BLaER1 (cell line): ENCODE measurements around the gene MYO1B.

Source experiments
- H3K27ac ChIP-seq: shearing (Covaris generic); formaldehyde crosslinking; 2 replicates; pipeline ENCODE4 v1.8.1; 2022
- H3K27me3 ChIP-seq: shearing (Covaris generic); formaldehyde crosslinking; 2 replicates; pipeline ENCODE4 v1.8.1; 2022
- H3K36me3 ChIP-seq: shearing (Covaris generic); formaldehyde crosslinking; 2 replicates; pipeline ENCODE4 v1.8.1; 2022
- H3K4me1 ChIP-seq: shearing (Covaris generic); formaldehyde crosslinking; 2 replicates; pipeline ENCODE4 v1.8.1; 2022
- H3K4me2 ChIP-seq: shearing (Covaris generic); formaldehyde crosslinking; 2 replicates; pipeline ENCODE4 v1.8.1; 2022
- H3K4me3 ChIP-seq: shearing (Covaris generic); formaldehyde crosslinking; 2 replicates; pipeline ENCODE4 v1.8.1; 2022
- H3K9ac ChIP-seq: shearing (Covaris generic); formaldehyde crosslinking; 2 replicates; pipeline ENCODE4 v1.8.1; 2022
- H3K9me3 ChIP-seq: shearing (Covaris generic); formaldehyde crosslinking; 2 replicates; pipeline ENCODE4 v1.8.1; 2022
- H4K20me1 ChIP-seq: shearing (Covaris generic); formaldehyde crosslinking; 2 replicates; pipeline ENCODE4 v1.8.1; 2022
- Cebpa-rat ChIP-seq: shearing (Covaris generic); IDR thresholded peaks from 2 replicates; pipeline ENCODE4 v1.8.1; 2022

Gene MYO1B

DNA sequence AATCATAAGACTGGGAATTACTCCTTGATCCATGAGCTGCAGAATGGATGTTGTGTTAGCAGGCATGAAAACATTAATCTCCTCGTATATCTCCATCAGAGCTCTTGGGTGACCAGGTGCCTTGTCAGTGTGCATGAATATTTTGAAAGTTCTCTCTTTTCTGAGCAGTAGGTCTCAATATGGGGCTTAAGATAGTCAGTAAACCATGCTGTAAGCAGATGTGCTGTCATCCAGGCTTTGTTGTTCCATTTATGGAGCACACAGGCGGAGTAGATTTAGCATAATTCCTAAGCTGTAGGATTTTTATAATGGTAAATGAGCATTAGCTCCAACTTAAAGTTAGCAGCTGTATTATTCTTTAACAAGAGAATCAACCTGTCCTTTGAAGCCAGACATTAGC, 160.3 kb downstream of the MYO1B start:
- no peak for TF ChIP-seq Cebpa-rat
- H3K4me1 ChIP-seq: peaks cover 31% of the 10 kb centered on the region
- no peak overlapping the region for H3K9ac ChIP-seq
- H4K20me1 ChIP-seq: no peaks in the 10 kb centered on the region
- H3K27me3 ChIP-seq: no peaks in the 10 kb centered on the region
- 0 out of 2 replicates have a peak overlapping the region, but pooled peaks have one; percentile 5 for H3K4me2 ChIP-seq
- H3K27ac ChIP-seq: no peak overlapping the region
- H3K36me3 ChIP-seq: peaks cover 71% of the 10 kb centered on the region
- no peak overlapping the region for H3K4me3 ChIP-seq
- no peaks in the 10 kb centered on the region for H3K9me3 ChIP-seq

DNA sequence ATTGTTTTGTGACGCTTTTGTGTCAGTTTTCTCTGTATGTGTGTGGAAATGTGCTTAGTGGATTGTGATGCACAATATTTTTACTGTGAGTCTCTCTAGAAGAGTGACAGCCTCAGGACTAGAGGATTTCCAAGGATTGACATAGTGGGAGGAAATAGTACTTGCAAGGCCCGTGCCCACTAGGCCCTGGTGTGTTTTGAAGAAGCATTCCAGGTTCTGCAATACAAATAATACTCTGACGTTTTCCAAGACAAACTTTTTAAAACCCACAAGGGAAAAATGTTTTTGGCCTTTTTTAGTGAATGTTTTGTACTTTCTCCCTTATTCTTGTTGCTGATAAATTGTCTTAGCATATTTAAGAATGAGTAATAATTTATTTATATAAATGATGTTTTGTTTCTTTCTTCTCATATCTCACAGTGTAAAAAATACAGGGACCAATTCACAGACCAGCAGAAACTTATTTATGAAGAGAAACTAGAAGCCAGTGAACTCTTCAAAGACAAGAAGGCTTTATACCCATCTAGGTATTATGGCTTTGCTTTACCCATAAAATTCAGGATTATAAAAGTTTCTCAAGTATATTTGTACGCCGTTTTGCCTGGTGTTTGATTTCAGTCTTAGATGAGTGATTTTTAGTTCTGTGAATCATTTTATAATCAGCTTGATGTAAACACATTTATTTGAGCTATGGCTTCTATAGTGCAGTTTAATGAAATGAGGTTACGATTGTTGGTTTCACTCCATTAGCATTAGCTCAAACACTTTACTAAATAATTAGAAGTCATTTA, 165.6 kb downstream of the MYO1B start:
- Histone ChIP-seq H3K9ac (no peak overlapping the region), H3K4me1 (peaks cover 4% of the 10 kb centered on the region), H3K4me3 (no peak overlapping the region), H3K36me3 (peaks cover 91% of the 10 kb centered on the region), H3K4me2 (no peak overlapping the region), H3K9me3 (no peaks in the 10 kb centered on the region), H4K20me1 (no peaks in the 10 kb centered on the region), H3K27me3 (no peaks in the 10 kb centered on the region), H3K27ac (no peak overlapping the region)
- TF ChIP-seq Cebpa-rat: no peak

DNA sequence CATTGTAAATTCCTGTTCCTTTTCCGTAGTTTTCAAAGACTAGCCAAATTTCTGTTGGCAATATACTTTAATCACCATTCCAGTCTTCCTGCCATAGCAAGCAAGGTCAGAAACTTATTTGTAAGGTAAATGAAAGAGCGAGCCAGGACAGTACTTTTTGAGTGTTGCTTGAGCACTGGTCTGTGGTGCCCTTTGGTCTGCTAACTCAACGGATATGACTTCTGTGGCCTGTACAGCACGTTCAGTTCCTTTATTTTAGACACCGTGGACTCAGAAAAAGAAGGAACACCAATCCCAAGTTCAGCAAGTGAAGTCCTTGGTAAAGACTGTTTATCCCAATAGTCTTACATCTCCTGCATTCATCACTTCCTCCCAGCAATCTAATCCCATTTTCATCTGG, 166.3 kb downstream of the MYO1B start:
- Histone ChIP-seq H3K4me1 (no peaks in the 10 kb centered on the region), H3K9ac (no peak overlapping the region), H4K20me1 (no peaks in the 10 kb centered on the region), H3K9me3 (no peaks in the 10 kb centered on the region), H3K27me3 (no peaks in the 10 kb centered on the region), H3K4me3 (no peak overlapping the region), H3K4me2 (no peak overlapping the region), H3K36me3 (peaks cover 91% of the 10 kb centered on the region), H3K27ac (no peak overlapping the region)
- TF ChIP-seq Cebpa-rat: no peak

DNA sequence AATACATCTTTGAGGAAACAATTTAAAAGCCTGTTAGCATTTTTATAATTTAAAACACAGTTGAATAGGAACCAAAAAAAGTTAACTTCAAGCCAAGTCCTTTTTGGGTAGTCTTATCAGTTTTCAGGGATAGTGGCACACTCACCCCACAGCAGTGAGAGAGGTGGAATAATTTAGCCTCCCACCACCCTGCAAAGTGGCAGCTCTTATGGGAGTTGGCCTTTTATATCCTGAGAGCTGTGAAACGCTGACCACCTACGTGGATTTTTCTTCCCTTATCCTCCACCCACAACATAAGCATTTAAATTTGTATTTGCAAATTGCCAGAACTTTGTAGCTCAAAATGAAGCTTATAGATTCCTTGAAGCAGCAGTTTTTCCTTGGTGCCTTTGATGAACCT, 167.1 kb downstream of the MYO1B start:
- no peaks in the 10 kb centered on the region for H3K9me3 ChIP-seq
- H3K4me3 ChIP-seq: no peak overlapping the region
- H3K27ac ChIP-seq: no peak overlapping the region
- H3K27me3 ChIP-seq: no peaks in the 10 kb centered on the region
- H3K36me3 ChIP-seq: peaks cover 90% of the 10 kb centered on the region
- no peaks in the 10 kb centered on the region for H3K4me1 ChIP-seq
- H3K9ac ChIP-seq: no peak overlapping the region
- H4K20me1 ChIP-seq: no peaks in the 10 kb centered on the region
- no peak for TF ChIP-seq Cebpa-rat
- H3K4me2 ChIP-seq: no peak overlapping the region

DNA sequence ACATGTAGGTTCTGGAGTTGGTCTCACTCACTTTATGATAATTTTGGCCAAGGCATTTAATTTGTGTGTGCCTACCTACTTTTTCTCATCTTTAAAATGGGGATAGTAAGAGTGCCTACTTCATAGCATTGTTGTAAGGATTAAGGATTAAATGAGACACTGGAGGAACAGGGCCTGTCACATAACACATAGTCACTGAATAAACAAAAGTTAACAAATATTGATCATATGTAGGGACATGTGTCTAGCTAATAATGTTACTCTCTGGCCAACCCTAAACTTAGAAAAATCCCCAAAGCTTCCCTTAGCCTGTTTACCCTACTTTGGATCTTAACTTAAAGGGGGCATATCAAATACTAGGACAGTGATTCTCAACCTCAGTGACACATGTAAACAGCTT, 169.9 kb downstream of the MYO1B start:
- H3K4me1 ChIP-seq: no peaks in the 10 kb centered on the region
- H3K36me3 ChIP-seq: peaks cover 89% of the 10 kb centered on the region
- TF ChIP-seq Cebpa-rat: no peak
- H3K9ac ChIP-seq: no peak overlapping the region
- H3K4me2 ChIP-seq: no peak overlapping the region
- H3K27ac ChIP-seq: no peak overlapping the region
- no peaks in the 10 kb centered on the region for H3K27me3 ChIP-seq
- no peak overlapping the region for H3K4me3 ChIP-seq
- H4K20me1 ChIP-seq: no peaks in the 10 kb centered on the region
- H3K9me3 ChIP-seq: no peaks in the 10 kb centered on the region

DNA sequence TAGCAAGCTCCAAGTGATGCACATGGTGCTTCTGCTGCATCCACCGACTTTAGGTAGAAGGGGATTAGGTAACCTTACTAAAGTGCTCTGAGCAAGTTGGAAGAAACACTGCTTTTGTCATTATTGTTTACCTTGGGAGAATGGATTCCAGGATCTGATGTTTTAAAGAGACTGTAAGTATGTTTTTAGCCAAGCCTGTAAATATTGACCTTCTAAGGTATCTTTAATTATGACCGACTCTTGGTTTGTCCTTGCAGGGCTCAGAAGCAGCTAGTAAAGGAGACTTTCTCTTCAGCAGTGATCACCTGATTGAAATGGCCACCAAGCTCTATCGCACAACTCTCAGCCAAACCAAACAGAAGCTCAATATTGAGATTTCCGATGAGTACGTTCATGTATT, 170.7 kb downstream of the MYO1B start:
- Histone ChIP-seq H3K27ac (no peak overlapping the region), H4K20me1 (no peaks in the 10 kb centered on the region), H3K4me2 (no peak overlapping the region), H3K36me3 (peaks cover 86% of the 10 kb centered on the region), H3K4me1 (no peaks in the 10 kb centered on the region), H3K4me3 (no peak overlapping the region), H3K9ac (no peak overlapping the region), H3K9me3 (no peaks in the 10 kb centered on the region), H3K27me3 (no peaks in the 10 kb centered on the region)
- TF ChIP-seq Cebpa-rat: no peak

DNA sequence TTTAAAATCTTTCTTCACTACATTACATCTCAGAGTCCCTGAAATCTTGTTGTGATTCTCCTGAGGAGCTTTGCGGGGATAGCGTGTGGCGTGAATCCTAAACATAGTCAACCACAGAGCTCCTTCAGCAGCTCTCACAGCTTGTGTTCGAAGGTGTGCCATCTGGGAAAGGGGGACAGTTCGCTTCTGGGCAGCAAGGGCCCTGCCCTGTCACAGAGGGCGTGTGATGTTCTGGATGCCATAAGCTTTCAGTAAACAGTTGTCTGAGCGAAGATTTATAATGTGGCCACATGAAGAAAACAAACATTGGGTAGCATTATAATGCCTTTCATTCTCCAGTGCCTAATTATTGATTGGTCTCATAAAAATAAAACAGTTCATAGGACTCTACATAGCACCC, 172.5 kb downstream of the MYO1B start:
- no peak overlapping the region for H3K4me2 ChIP-seq
- peaks cover 81% of the 10 kb centered on the region for H3K36me3 ChIP-seq
- no peaks in the 10 kb centered on the region for H3K4me1 ChIP-seq
- H3K9me3 ChIP-seq: no peaks in the 10 kb centered on the region
- H4K20me1 ChIP-seq: no peaks in the 10 kb centered on the region
- no peak overlapping the region for H3K27ac ChIP-seq
- H3K9ac ChIP-seq: no peak overlapping the region
- TF ChIP-seq Cebpa-rat: no peak
- no peak overlapping the region for H3K4me3 ChIP-seq
- no peaks in the 10 kb centered on the region for H3K27me3 ChIP-seq

DNA sequence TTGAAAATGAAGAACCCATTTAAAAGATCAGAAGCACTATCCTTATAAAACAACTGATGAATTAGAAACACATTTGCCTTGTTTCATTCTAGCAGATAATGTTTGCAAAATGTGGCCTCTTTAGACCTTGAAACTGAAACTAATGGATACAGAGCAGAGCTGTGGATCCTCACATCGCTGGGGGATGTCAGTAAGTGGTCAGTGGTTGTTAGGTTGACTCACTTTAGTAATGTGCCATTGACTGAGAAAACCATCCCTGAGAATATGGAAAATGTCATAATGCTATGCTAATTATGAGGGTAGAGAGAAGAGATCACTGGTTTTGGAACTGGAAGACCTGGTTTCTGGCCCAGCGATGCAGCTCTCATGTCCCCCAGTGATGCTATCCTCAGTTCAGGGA, 176.7 kb downstream of the MYO1B start:
- H3K27me3 ChIP-seq: no peaks in the 10 kb centered on the region
- no peak overlapping the region for H3K4me3 ChIP-seq
- H3K27ac ChIP-seq: no peak overlapping the region
- no peaks in the 10 kb centered on the region for H3K9me3 ChIP-seq
- H3K9ac ChIP-seq: no peak overlapping the region
- H3K4me1 ChIP-seq: no peaks in the 10 kb centered on the region
- H4K20me1 ChIP-seq: no peaks in the 10 kb centered on the region
- H3K36me3 ChIP-seq: peaks cover 61% of the 10 kb centered on the region
- no peak overlapping the region for H3K4me2 ChIP-seq
- no peak for TF ChIP-seq Cebpa-rat

DNA sequence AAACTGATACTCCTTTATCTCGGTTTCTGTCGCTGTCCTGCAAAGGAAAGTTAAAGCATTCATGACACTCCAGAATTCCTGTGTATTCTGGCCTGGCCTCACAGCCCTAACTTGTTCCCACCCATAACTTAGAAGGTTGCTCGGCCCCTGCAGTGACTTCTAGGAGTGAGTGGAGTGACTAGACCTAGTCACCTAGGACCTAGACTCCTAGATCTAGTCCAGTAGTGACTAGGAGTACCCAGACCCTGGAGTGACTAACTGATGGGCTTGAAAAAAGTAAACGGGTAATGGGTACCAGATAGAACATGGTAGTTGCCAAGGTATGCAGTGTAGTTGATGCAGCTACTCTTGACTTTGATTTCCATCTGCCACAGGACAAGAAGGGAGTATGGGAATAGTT, 181.8 kb downstream of the MYO1B start:
- TF ChIP-seq Cebpa-rat: no peak
- H3K4me2 ChIP-seq: no peak overlapping the region
- H3K9me3 ChIP-seq: no peaks in the 10 kb centered on the region

DNA sequence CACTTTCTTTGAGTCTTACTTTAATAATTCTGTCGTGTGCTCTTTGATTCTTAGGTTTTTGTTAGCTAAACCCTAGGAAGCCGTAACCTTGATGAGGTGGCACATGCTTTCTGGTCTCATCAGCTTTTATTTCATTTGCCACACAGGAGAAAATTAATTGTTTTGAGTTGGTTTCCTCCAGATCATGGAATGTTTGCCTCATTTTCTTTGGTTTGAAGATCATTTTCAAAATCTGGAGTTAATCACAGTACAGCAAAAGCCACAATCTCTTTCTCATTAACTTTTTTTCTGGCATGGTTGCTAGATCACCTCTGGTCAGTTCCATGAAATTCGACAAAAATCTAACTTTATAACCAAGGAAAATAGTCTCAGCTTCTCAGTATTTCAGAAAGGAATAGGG, 182.9 kb downstream of the MYO1B start:
- Histone ChIP-seq H3K4me1 (no peaks in the 10 kb centered on the region), H3K4me3 (no peak overlapping the region), H3K9me3 (no peaks in the 10 kb centered on the region), H4K20me1 (no peaks in the 10 kb centered on the region), H3K9ac (no peak overlapping the region), H3K27ac (no peak overlapping the region), H3K36me3 (peaks cover 15% of the 10 kb centered on the region), H3K27me3 (no peaks in the 10 kb centered on the region), H3K4me2 (no peak overlapping the region)
- no peak for TF ChIP-seq Cebpa-rat

More for the DNA sequence above, 181.8 kb downstream of the MYO1B start:
- no peak overlapping the region for H3K9ac ChIP-seq
- H4K20me1 ChIP-seq: no peaks in the 10 kb centered on the region
- no peaks in the 10 kb centered on the region for H3K4me1 ChIP-seq
- no peaks in the 10 kb centered on the region for H3K27me3 ChIP-seq
- H3K36me3 ChIP-seq: peaks cover 22% of the 10 kb centered on the region
- no peak overlapping the region for H3K27ac ChIP-seq
- no peak overlapping the region for H3K4me3 ChIP-seq
